ENCODE data around the gene ZSCAN25.

DNA sequence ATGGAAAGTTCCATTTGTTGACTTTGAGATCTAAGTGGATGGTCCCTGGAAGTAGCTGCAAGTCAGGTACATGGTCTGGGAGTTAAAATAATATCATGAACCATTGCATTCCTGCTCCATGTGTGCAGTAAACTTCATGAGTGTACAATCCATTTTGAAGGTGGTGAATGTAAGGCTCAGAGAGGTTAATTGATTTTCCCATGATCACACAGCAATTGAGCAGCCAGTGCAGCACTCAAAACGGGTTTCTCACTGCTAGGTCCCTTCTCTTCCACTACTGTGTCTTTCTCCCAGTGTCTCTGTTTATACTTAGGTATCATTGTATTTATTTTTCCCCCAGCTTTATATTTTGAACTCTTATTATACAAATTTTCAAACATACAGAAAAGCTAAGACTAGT lies 9.9 kb downstream of the ZSCAN25 start:
- TF ChIP-seq POLR2A (IDR thresholded peaks at IDR 0.05) (no peak), EP300 (IDR thresholded peaks at IDR 0.05) (no peak)
- TF ChIP-seq, protein P1, sequence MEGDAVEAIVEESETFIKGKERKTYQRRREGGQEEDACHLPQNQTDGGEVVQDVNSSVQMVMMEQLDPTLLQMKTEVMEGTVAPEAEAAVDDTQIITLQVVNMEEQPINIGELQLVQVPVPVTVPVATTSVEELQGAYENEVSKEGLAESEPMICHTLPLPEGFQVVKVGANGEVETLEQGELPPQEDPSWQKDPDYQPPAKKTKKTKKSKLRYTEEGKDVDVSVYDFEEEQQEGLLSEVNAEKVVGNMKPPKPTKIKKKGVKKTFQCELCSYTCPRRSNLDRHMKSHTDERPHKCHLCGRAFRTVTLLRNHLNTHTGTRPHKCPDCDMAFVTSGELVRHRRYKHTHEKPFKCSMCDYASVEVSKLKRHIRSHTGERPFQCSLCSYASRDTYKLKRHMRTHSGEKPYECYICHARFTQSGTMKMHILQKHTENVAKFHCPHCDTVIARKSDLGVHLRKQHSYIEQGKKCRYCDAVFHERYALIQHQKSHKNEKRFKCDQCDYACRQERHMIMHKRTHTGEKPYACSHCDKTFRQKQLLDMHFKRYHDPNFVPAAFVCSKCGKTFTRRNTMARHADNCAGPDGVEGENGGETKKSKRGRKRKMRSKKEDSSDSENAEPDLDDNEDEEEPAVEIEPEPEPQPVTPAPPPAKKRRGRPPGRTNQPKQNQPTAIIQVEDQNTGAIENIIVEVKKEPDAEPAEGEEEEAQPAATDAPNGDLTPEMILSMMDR (IDR thresholded peaks at IDR 0.05): no peak
